VCaP (cell line): ENCODE results near the gene ACTG1.
A peak's percentile ranks its signal among the peaks of the same experiment; 100 is the strongest.

Experiments
- H3K27ac ChIP-seq: fragments of 450-650 bp; 2 replicates; pipeline ENCODE4 v1.5.1; 2017
- CTCF ChIP-seq: fragments of 450-650 bp; conservative IDR thresholded peaks from 2 replicates; pipeline ENCODE4 v1.5.1; 2017; ENCODE audit warnings: mild to moderate bottlenecking, moderate library complexity

The ACTG1 gene

GRCh38 chr17:81514739-81515529 is 2.3 kb upstream of the ACTG1 start:
- H3K27ac ChIP-seq: peak overlapping the region; percentile 100
- TF ChIP-seq CTCF: no peak

GRCh38 chr17:81514489-81514738 is 1.8 kb upstream of the ACTG1 start:
- no peak for TF ChIP-seq CTCF

GRCh38 chr17:81513753-81514488 is 1.3 kb upstream of the ACTG1 start:
- TF ChIP-seq CTCF: no peak
- H3K27ac ChIP-seq: peak overlapping the region; percentile 100

More at GRCh38 chr17:81514489-81514738, 1.8 kb upstream of the ACTG1 start:
- peak overlapping the region; percentile 100 for H3K27ac ChIP-seq

- no peak for TF ChIP-seq CTCF
- peak overlapping the region; percentile 100 for H3K27ac ChIP-seq
Observed at GRCh38 chr17:81513372-81513752, 763 bp upstream of the ACTG1 start.

GRCh38 chr17:81511804-81512561 is 616 bp downstream of the ACTG1 start:
- H3K27ac ChIP-seq: peak overlapping the region; percentile 100

GRCh38 chr17:81511554-81511803 is 1.1 kb downstream of the ACTG1 start:
- no peak for TF ChIP-seq CTCF
- peak overlapping the region; percentile 100 for H3K27ac ChIP-seq

More at GRCh38 chr17:81511804-81512561, 616 bp downstream of the ACTG1 start:
- no peak for TF ChIP-seq CTCF

- H3K27ac ChIP-seq: peak overlapping the region; percentile 100
- TF ChIP-seq CTCF: no peak
Observed at GRCh38 chr17:81510785-81511553, 1.6 kb downstream of the ACTG1 start.
